Endothelial cell of umbilical vein (primary cell): ENCODE measurements around the gene ZNF224. TPM values are rescaled to one million over a fixed set of nuclear protein-coding genes. Genes with fewer than 3 reads are reported as not detected.

Source experiments
- BruUV-seq: library from RNA; stranded (reverse); fragments of 400-500 nt; replicated peaks from 2 replicates; lab custom pipeline; 2021; lab: Mats Ljungman, UMichigan
- CTCF ChIA-PET: fragments of 300-600, 350-600 bp; sonication (Branson Sonifier 250); formaldehyde crosslinking; loops from one replicate; lab custom pipeline; 2021; ENCODE audit warnings: antibody characterized with exemption, inconsistent platforms; lab: Charles Lee
- POLR2A ChIA-PET: fragments of 300-600, 350-600 bp; sonication (Branson Sonifier 250); formaldehyde crosslinking; loops from one replicate; lab custom pipeline; 2021; ENCODE audit warnings: antibody characterized with exemption, inconsistent platforms; lab: Charles Lee
- DNase-seq: peaks from one replicate; pipeline ENCODE4 v3.0.0-alpha.2; 2011; ENCODE audit warnings: low read depth, low spot score
- FAIRE-seq: peaks from 2 replicates; lab custom pipeline; 2011; peaks lifted over from hg19 to GRCh38; lab: Jason Lieb, UNC
- H2AFZ ChIP-seq: 2 replicates; pipeline ENCODE4 v1.6.0; 2012; ENCODE audit warnings: low read depth, low read length, control low read depth, inconsistent platforms
- H3K27ac ChIP-seq: 2 replicates; pipeline ENCODE4 v1.5.1; 2011; ENCODE audit warnings: low read depth, mild to moderate bottlenecking, control low read depth, low read length, moderate library complexity; ENCODE audit not compliant: insufficient read depth
- H3K27me3 ChIP-seq, 2 experiments: 2 replicates each; pipeline versions ENCODE4 v1.6.0 to v1.6.1; 2011; ENCODE audit warnings: low read length in 2 of 2, mixed read lengths in 1 of 2; ENCODE audit not compliant: control insufficient read depth in 2 of 2, insufficient read depth in 2 of 2
- H3K36me3 ChIP-seq, 2 experiments: 2 replicates in 1 of 2; 3 replicates in 1 of 2; pipeline ENCODE4 v1.5.1; 2011; ENCODE audit warnings: low read length in 2 of 2, mild to moderate bottlenecking in 1 of 2, moderate library complexity in 1 of 2; ENCODE audit not compliant: control insufficient read depth in 2 of 2, insufficient read depth in 2 of 2; ENCODE audit errors: extremely low read depth in 1 of 2
- H3K4me1 ChIP-seq: 3 replicates; pipeline ENCODE4 v1.5.1; 2011; ENCODE audit warnings: mild to moderate bottlenecking, low read length; ENCODE audit not compliant: control insufficient read depth, insufficient read depth; ENCODE audit errors: extremely low read depth
- H3K4me2 ChIP-seq: 2 replicates; pipeline ENCODE4 v1.6.1; 2011; ENCODE audit warnings: low read length, control low read depth, mixed read lengths; ENCODE audit not compliant: insufficient read depth
- H3K4me3 ChIP-seq, 3 experiments: fragments of 200-600 bp in 1 of 3; sonication (generic), shearing (Covaris generic) in 1 of 3; replicated peaks in 1 of 3; 2 replicates each; pipeline ENCODE4 v1.5.1; 2011 to 2016; ENCODE audit warnings: control low read depth in 3 of 3, low read length in 3 of 3, mild to moderate bottlenecking in 2 of 3, inconsistent platforms in 1 of 3, low read depth in 1 of 3, moderate library complexity in 1 of 3; ENCODE audit not compliant: insufficient read depth in 1 of 3
- H3K79me2 ChIP-seq: 2 replicates; pipeline ENCODE4 v1.6.0; 2012; ENCODE audit warnings: low read length, inconsistent platforms; ENCODE audit not compliant: control insufficient read depth, insufficient read depth
- H3K9ac ChIP-seq: replicated peaks from 2 replicates; pipeline ENCODE3; 2011; ENCODE audit warnings: low read length, control low read depth; ENCODE audit not compliant: insufficient read depth; ENCODE audit errors: extremely low read depth
- H3K9me1 ChIP-seq: replicated peaks from 3 replicates; pipeline ENCODE4 v1.6.0; 2011; ENCODE audit warnings: mild to moderate bottlenecking, low read length; ENCODE audit not compliant: control insufficient read depth, insufficient read depth; ENCODE audit errors: extremely low read depth
- H3K9me3 ChIP-seq: replicated peaks from 2 replicates; pipeline ENCODE4 v1.5.1; 2012; ENCODE audit warnings: low read length, inconsistent platforms; ENCODE audit not compliant: control insufficient read depth, insufficient read depth
- H4K20me1 ChIP-seq: replicated peaks from 2 replicates; pipeline ENCODE3; 2011; ENCODE audit warnings: mild to moderate bottlenecking, low read length; ENCODE audit not compliant: control insufficient read depth, insufficient read depth; ENCODE audit errors: extremely low read depth
- CTCF ChIP-seq, 2 donors: IDR thresholded peaks; 1 replicate in 1 of 2; 2 replicates in 1 of 2; pipeline ENCODE4 v1.5.1; 2011; ENCODE audit warnings: low read length in 2 of 2, mild to moderate bottlenecking in 2 of 2, moderate library complexity in 2 of 2, control low read depth in 1 of 2, inconsistent platforms in 1 of 2, low read depth in 1 of 2; ENCODE audit not compliant: insufficient read depth in 1 of 2; ENCODE audit errors: extremely low read depth in 1 of 2
- EZH2 ChIP-seq: IDR thresholded peaks from 2 replicates; pipeline ENCODE4 v1.6.1; 2012; ENCODE audit warnings: borderline replicate concordance, low read depth, mild to moderate bottlenecking, moderate library complexity, low read length, inconsistent platforms; ENCODE audit not compliant: severe bottlenecking
- GATA2 ChIP-seq: IDR thresholded peaks from 2 replicates; pipeline ENCODE4 v1.7.0; 2011; ENCODE audit warnings: low read depth, mild to moderate bottlenecking, moderate library complexity, mixed read lengths, low read length; ENCODE audit not compliant: insufficient read length, insufficient read depth
- MAX ChIP-seq: IDR thresholded peaks from 2 replicates; pipeline ENCODE4 v1.6.1; 2011; ENCODE audit not compliant: insufficient read depth, insufficient read length
- MYC ChIP-seq: IDR thresholded peaks from one replicate; pipeline ENCODE4 v1.6.1; 2011; ENCODE audit warnings: mild to moderate bottlenecking, low read depth, low read length
- POLR2A ChIP-seq: IDR thresholded peaks from 2 replicates; pipeline ENCODE4 v1.6.1; 2012; ENCODE audit warnings: low read depth, mild to moderate bottlenecking, control low read depth, low read length
- POLR2AphosphoS5 ChIP-seq: IDR thresholded peaks from 2 replicates; pipeline ENCODE4 v1.6.1; 2012; ENCODE audit warnings: low read depth, mild to moderate bottlenecking, control low read depth, low read length, moderate library complexity; ENCODE audit not compliant: insufficient read depth
- dilution Hi-C: fragments of 300-500 bp; cut with MboI; formaldehyde crosslinking; loops from one replicate; pipeline ENCODE4 v1.15.0; 2019; ENCODE audit warnings: low sequenced_read_pairs; ENCODE audit not compliant: extremely low pct_ligation_motif_present
- intact Hi-C: fragments of 100-400 bp; cut with micrococcal nuclease; formaldehyde crosslinking; loops from one replicate; pipeline ENCODE4 v1.10.0; 2022
- polyA plus RNA-seq, 4 experiments: library from polyadenylated mRNA; depleted of rRNA in 3 of 4; stranded (reverse) in 3 of 4; unstranded in 1 of 4; fragments of >200 nt; gene quantifications; 2 replicates each; pipeline versions ENCODE4 v1.2.1 to v1.2.3, GENCODE V29; 2011 to 2012; ENCODE audit warnings: missing spikeins in 1 of 4
- total RNA-seq: library from RNA; stranded (reverse); gene quantifications from 2 replicates; pipeline ENCODE4 v1.2.3, GENCODE V29; 2021

Gene ZNF224
- total and polyA plus RNA-seq, 2 donors (not counting 3 experiments of a cell fraction or from before 2014, with no cell fraction given): 8.5 to 21.8 TPM

DNA sequence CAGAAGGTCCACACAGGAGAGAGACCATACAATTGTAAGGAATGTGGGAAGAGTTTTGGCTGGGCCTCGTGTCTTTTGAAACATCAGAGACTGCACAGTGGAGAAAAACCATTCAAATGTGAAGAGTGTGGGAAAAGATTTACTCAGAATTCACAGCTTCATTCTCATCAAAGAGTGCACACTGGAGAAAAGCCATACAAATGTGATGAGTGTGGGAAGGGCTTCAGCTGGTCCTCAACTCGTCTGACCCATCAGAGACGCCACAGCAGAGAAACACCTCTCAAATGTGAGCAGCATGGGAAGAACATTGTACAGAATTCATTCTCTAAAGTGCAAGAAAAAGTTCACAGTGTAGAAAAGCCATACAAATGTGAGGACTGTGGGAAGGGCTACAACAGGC is 13.6 kb downstream of the ZNF224 start:
- Histone ChIP-seq H3K4me1 (no peaks in the 10 kb centered on the region), H3K9me1 (no peaks in the 10 kb centered on the region), H2AFZ (no peak overlapping the region), H3K9me3 (peaks cover 17% of the 10 kb centered on the region), H3K4me2 (no peak overlapping the region), H3K36me3 (peaks cover 5 to 9% of the 10 kb centered on the region in 2 experiments), H3K4me3 (no peak overlapping the region), H4K20me1 (no peaks in the 10 kb centered on the region), H3K27me3 (no peaks in the 10 kb centered on the region), H3K27ac (no peak overlapping the region), H3K9ac (no peak overlapping the region), H3K79me2 (no peaks in the 10 kb centered on the region)
- TF ChIP-seq POLR2A (no peak), MYC (no peak), EZH2 (no peak), CTCF (IDR thresholded peaks at IDR 0.05; ENCODE audit: extremely low read depth in 1 of 2, insufficient read depth in 1 of 2, low read depth in 1 of 2, low read length in 2 of 2) (no peak), POLR2AphosphoS5 (no peak), GATA2 (no peak)
- intact Hi-C loops (no loop called here), dilution Hi-C loops (no loop called here)
- FAIRE-seq (no peak), DNase-seq (no peak)
- ChIA-PET POLR2A (no interaction called here), CTCF (no interaction called here)
- BruUV-seq: no TSS peak

DNA sequence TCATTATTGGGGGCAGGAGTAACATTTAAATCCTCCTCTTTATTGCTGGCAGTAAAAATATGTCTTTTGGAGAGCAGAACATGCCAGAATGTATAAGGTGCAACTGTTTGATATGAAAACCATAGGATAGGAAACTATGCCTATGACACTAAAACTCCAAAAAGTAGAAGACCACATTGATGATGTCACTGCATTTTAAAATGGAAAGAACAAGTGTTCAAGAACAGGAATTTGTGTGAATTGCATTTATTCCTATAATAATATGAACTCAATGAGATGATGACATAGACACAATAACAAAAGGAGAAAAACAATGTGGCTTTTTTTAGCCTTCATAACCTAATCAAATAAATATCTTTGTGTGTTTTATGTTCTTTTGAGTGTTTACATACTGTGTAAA is 15.3 kb downstream of the ZNF224 start:
- no peak overlapping the region for H3K9ac ChIP-seq
- H3K4me1 ChIP-seq: peaks cover 6% of the 10 kb centered on the region
- no peak overlapping the region for H2AFZ ChIP-seq
- H3K27ac ChIP-seq: no peak overlapping the region
- CTCF ChIA-PET: no interaction called here
- no peak for TF ChIP-seq GATA2
- TF ChIP-seq POLR2A: no peak
- TF ChIP-seq EZH2: no peak
- TF ChIP-seq CTCF (IDR thresholded peaks at IDR 0.05; ENCODE audit: extremely low read depth in 1 of 2, insufficient read depth in 1 of 2, low read depth in 1 of 2, low read length in 2 of 2): no peak
- TF ChIP-seq MAX: no peak
- H3K79me2 ChIP-seq: no peaks in the 10 kb centered on the region
- no peak overlapping the region for H3K4me3 ChIP-seq
- peaks cover 17% of the 10 kb centered on the region for H3K9me3 ChIP-seq
- no peaks in the 10 kb centered on the region for H3K27me3 ChIP-seq
- DNase-seq: no peak
- intact Hi-C loops: no loop called here
- BruUV-seq: no TSS peak
- no peak for FAIRE-seq
- H3K9me1 ChIP-seq: no peaks in the 10 kb centered on the region
- no peak overlapping the region for H3K4me2 ChIP-seq
- dilution Hi-C loops: no loop called here
- POLR2A ChIA-PET: no interaction called here
- H3K36me3 ChIP-seq: peaks cover 3 to 9% of the 10 kb centered on the region in 2 experiments
- no peaks in the 10 kb centered on the region for H4K20me1 ChIP-seq
